ENCODE data around the gene CDK19.
A peak's percentile ranks its signal among the peaks of the same experiment; 100 is the strongest.

Gene CDK19

DNA sequence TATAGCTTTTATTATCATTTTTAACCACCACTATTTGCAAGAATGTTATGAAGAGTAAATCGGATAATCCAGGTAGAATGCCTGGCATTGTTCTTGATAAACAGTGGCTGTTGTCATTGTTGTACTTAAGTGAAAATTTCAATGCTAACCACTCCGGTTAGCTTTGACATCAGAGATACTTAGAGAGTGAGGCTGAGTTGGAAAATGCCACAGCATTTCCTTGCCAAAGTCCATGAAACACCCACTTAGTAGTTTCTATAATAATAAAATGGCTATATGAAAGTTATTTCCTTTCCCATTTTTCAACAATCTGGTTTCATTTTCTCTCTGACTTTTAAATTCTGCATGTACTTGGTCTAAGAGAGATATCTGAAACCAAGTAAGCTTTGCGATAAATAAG is 132.0 kb downstream of the CDK19 start:
- no peaks in the 10 kb centered on the region for H3K9me3 ChIP-seq (replicated peaks in 1 of 2; ENCODE audit: control insufficient read depth in 2 of 2, insufficient read depth in 1 of 2, low read depth in 1 of 2, low read length in 2 of 2)
- no peak for DNase-seq (ENCODE audit: low spot score)
- no peak overlapping the region for H4K91ac ChIP-seq (ENCODE audit: low read depth, low read length, poor library complexity)
- no peak overlapping the region for H3K18ac ChIP-seq (ENCODE audit: low read length)
- peaks cover 0 to 2% of the 10 kb centered on the region in 2 donors for H3K36me3 ChIP-seq (replicated peaks in 1 of 2; ENCODE audit: control insufficient read depth in 2 of 2, insufficient read depth in 2 of 2, low read length in 2 of 2)
- H3K9ac ChIP-seq (ENCODE audit: low read depth, low read length, poor library complexity), result no peak overlapping the region
- no peak overlapping the region for H3K4me2 ChIP-seq (ENCODE audit: insufficient read depth, low read length, poor library complexity, severe bottlenecking)
- H3K4me3 ChIP-seq (ENCODE audit: low read length in 2 of 2), result no peak overlapping the region
- no peak overlapping the region for H3K23ac ChIP-seq (ENCODE audit: low read depth, low read length, poor library complexity)
- no peaks in the 10 kb centered on the region for H3K27me3 ChIP-seq (ENCODE audit: control insufficient read depth in 3 of 3, insufficient read depth in 3 of 3, low read depth in 1 of 3, low read length in 3 of 3)
- H3K79me1 ChIP-seq (ENCODE audit: low read depth, low read length), result no peaks in the 10 kb centered on the region
- H3K14ac ChIP-seq (ENCODE audit: low read length), result no peak overlapping the region
- no peak overlapping the region for H2BK5ac ChIP-seq (ENCODE audit: low read length)
- no peaks in the 10 kb centered on the region for H3K4me1 ChIP-seq (ENCODE audit: control insufficient read depth in 2 of 2, insufficient read depth in 1 of 2, low read depth in 1 of 2, low read length in 2 of 2)
- H2AK5ac ChIP-seq (ENCODE audit: low read depth, low read length), result no peak overlapping the region
- no peak overlapping the region for H2BK15ac ChIP-seq (ENCODE audit: low read length)
- no peak overlapping the region for H2BK120ac ChIP-seq (ENCODE audit: low read depth, low read length)
- no peak overlapping the region for H3K27ac ChIP-seq (replicated peaks; ENCODE audit: low read length)
- no CpG with 5 or more reads among the region's 3 CpGs for WGBS, 2 donors (ENCODE audit: extremely low coverage in 2 of 2, insufficient read length in 2 of 2, insufficient replicate concordance in 1 of 2)
- no peak overlapping the region for H3K4ac ChIP-seq (ENCODE audit: low read length)
- H2BK12ac ChIP-seq (ENCODE audit: low read length), result no peak overlapping the region
- no peak overlapping the region for H2AFZ ChIP-seq (ENCODE audit: low read length)
- H4K8ac ChIP-seq (ENCODE audit: low read depth, low read length), result no peak overlapping the region

DNA sequence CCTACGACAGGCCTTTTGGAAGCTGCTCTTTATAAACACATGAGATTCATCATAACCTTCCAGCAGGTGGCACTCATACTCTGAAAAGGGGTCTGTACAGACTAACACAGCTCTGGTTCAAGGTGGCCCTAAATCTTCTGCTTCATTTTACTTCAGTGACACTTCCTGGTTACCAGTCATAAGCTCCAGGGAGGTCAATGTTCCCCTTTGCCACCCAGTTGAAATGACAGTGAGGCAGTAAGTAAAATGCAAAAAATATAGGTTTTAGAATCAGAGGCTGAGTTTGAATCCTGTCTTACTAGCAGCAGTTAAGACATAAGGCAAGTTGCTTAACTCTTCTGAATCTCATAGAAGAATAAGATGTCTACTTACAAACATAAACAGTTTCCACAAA is 132.8 kb downstream of the CDK19 start:
- Histone ChIP-seq H2BK15ac (ENCODE audit: low read length) (no peak overlapping the region), H3K14ac (ENCODE audit: low read length) (no peak overlapping the region), H3K9me3 (replicated peaks in 1 of 2; ENCODE audit: control insufficient read depth in 2 of 2, insufficient read depth in 1 of 2, low read depth in 1 of 2, low read length in 2 of 2) (no peaks in the 10 kb centered on the region), H3K4me3 (ENCODE audit: low read length in 2 of 2) (no peak overlapping the region), H4K8ac (ENCODE audit: low read depth, low read length) (no peak overlapping the region), H2AFZ (ENCODE audit: low read length) (no peak overlapping the region), H2BK12ac (ENCODE audit: low read length) (no peak overlapping the region), H3K4me2 (ENCODE audit: insufficient read depth, low read length, poor library complexity, severe bottlenecking) (no peak overlapping the region), H2BK120ac (ENCODE audit: low read depth, low read length) (no peak overlapping the region), H3K9ac (ENCODE audit: low read depth, low read length, poor library complexity) (no peak overlapping the region), H3K18ac (ENCODE audit: low read length) (no peak overlapping the region), H3K27ac (replicated peaks; ENCODE audit: low read length) (no peak overlapping the region), H3K4me1 (ENCODE audit: control insufficient read depth in 2 of 2, insufficient read depth in 1 of 2, low read depth in 1 of 2, low read length in 2 of 2) (no peaks in the 10 kb centered on the region), H3K27me3 (ENCODE audit: control insufficient read depth in 3 of 3, insufficient read depth in 3 of 3, low read depth in 1 of 3, low read length in 3 of 3) (no peaks in the 10 kb centered on the region), H3K23ac (ENCODE audit: low read depth, low read length, poor library complexity) (no peak overlapping the region), H3K36me3 (replicated peaks in 1 of 2; ENCODE audit: control insufficient read depth in 2 of 2, insufficient read depth in 2 of 2, low read length in 2 of 2) (peaks cover 0 to 2% of the 10 kb centered on the region in 2 donors), H4K91ac (ENCODE audit: low read depth, low read length, poor library complexity) (no peak overlapping the region), H2BK5ac (ENCODE audit: low read length) (no peak overlapping the region), H3K4ac (ENCODE audit: low read length) (no peak overlapping the region), H2AK5ac (ENCODE audit: low read depth, low read length) (no peak overlapping the region), H3K79me1 (ENCODE audit: low read depth, low read length) (no peaks in the 10 kb centered on the region)
- WGBS, 2 donors (ENCODE audit: extremely low coverage in 2 of 2, insufficient read length in 2 of 2, insufficient replicate concordance in 1 of 2), result no CpG with 5 or more reads among the region's 1 CpG
- peak; percentile 50 for DNase-seq (ENCODE audit: low spot score)

DNA sequence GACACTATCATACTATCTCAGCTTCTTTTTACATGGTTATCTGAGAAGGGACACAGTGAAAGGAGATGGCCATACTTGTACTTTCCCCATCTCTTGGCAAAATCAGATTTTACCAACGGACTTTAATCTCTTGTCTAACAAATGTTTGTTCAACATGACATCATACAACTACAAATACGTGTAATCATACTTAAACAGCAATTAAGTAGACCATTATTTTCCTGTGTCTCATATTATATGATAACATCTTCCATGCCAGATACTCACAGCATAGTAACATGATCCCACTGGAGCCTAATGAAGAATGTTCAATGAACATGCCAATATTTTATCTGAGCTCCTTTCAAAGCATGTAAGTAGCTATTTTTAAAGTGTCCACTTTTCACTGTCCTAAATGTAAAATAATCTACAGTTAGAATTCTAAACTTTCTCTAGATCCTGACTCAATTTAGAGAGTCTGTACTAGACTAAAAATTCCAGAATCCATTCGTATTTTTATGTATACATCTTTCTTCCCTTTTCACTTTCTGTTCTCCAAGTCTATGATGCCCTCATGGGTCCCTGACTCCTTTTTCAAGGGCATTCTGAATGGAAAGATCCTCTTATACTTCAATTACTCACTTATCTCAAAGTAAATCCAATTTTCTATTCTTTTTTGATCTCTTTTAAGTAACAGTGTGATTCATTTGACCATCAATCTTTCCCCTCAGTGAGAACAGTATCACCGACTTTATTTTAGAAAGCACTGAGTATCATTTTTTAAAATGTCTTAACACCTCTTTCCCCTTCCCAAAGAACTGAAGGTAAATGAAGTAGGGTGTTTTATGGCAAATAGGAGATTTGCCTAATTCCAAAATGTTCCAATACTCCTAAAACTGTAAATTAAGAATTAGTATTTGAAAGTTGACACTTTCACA is 133.5 kb downstream of the CDK19 start:
- H2BK12ac ChIP-seq (ENCODE audit: low read length), result no peak overlapping the region
- H2AK5ac ChIP-seq (ENCODE audit: low read depth, low read length), result no peak overlapping the region
- no CpG with 5 or more reads among the region's 4 CpGs for WGBS, 2 donors (ENCODE audit: extremely low coverage in 2 of 2, insufficient read length in 2 of 2, insufficient replicate concordance in 1 of 2)
- no peaks in the 10 kb centered on the region for H3K9me3 ChIP-seq (replicated peaks in 1 of 2; ENCODE audit: control insufficient read depth in 2 of 2, insufficient read depth in 1 of 2, low read depth in 1 of 2, low read length in 2 of 2)
- no peak for DNase-seq (ENCODE audit: low spot score)
- H2BK120ac ChIP-seq (ENCODE audit: low read depth, low read length), result no peak overlapping the region
- no peak overlapping the region for H4K8ac ChIP-seq (ENCODE audit: low read depth, low read length)
- H3K18ac ChIP-seq (ENCODE audit: low read length), result no peak overlapping the region
- no peak overlapping the region for H3K27ac ChIP-seq (replicated peaks; ENCODE audit: low read length)
- H3K23ac ChIP-seq (ENCODE audit: low read depth, low read length, poor library complexity), result no peak overlapping the region
- no peak overlapping the region for H3K9ac ChIP-seq (ENCODE audit: low read depth, low read length, poor library complexity)
- no peaks in the 10 kb centered on the region for H3K79me1 ChIP-seq (ENCODE audit: low read depth, low read length)
- no peak overlapping the region for H2AFZ ChIP-seq (ENCODE audit: low read length)
- no peak overlapping the region for H3K14ac ChIP-seq (ENCODE audit: low read length)
- no peak overlapping the region for H3K4ac ChIP-seq (ENCODE audit: low read length)
- no peak overlapping the region for H3K4me2 ChIP-seq (ENCODE audit: insufficient read depth, low read length, poor library complexity, severe bottlenecking)
- H3K4me3 ChIP-seq (ENCODE audit: low read length in 2 of 2), result no peak overlapping the region
- no peak overlapping the region for H4K91ac ChIP-seq (ENCODE audit: low read depth, low read length, poor library complexity)
- no peak overlapping the region for H2BK5ac ChIP-seq (ENCODE audit: low read length)
- no peak overlapping the region for H2BK15ac ChIP-seq (ENCODE audit: low read length)
- H3K36me3 ChIP-seq (replicated peaks in 1 of 2; ENCODE audit: control insufficient read depth in 2 of 2, insufficient read depth in 2 of 2, low read length in 2 of 2), result peaks cover 0 to 2% of the 10 kb centered on the region in 2 donors
- H3K27me3 ChIP-seq (ENCODE audit: control insufficient read depth in 3 of 3, insufficient read depth in 3 of 3, low read depth in 1 of 3, low read length in 3 of 3), result no peaks in the 10 kb centered on the region
- H3K4me1 ChIP-seq (ENCODE audit: control insufficient read depth in 2 of 2, insufficient read depth in 1 of 2, low read depth in 1 of 2, low read length in 2 of 2), result no peaks in the 10 kb centered on the region

GRCh38 chr6:110676396-110676795 is 138.9 kb downstream of the CDK19 start:
- no peaks in the 10 kb centered on the region for H3K79me1 ChIP-seq (ENCODE audit: low read depth, low read length)
- H2AK5ac ChIP-seq (ENCODE audit: low read depth, low read length), result no peak overlapping the region
- no peak overlapping the region for H3K23ac ChIP-seq (ENCODE audit: low read depth, low read length, poor library complexity)
- H3K27me3 ChIP-seq (ENCODE audit: control insufficient read depth in 3 of 3, insufficient read depth in 3 of 3, low read depth in 1 of 3, low read length in 3 of 3), result no peaks in the 10 kb centered on the region
- H2BK5ac ChIP-seq (ENCODE audit: low read length), result no peak overlapping the region
- H3K14ac ChIP-seq (ENCODE audit: low read length), result no peak overlapping the region
- H3K9ac ChIP-seq (ENCODE audit: low read depth, low read length, poor library complexity), result no peak overlapping the region
- H3K9me3 ChIP-seq (replicated peaks in 1 of 2; ENCODE audit: control insufficient read depth in 2 of 2, insufficient read depth in 1 of 2, low read depth in 1 of 2, low read length in 2 of 2), result no peaks in the 10 kb centered on the region
- H3K4me3 ChIP-seq (ENCODE audit: low read length in 2 of 2), result no peak overlapping the region
- no peak overlapping the region for H2AFZ ChIP-seq (ENCODE audit: low read length)
- H3K4ac ChIP-seq (ENCODE audit: low read length), result no peak overlapping the region
- H2BK120ac ChIP-seq (ENCODE audit: low read depth, low read length), result no peak overlapping the region
- H2BK12ac ChIP-seq (ENCODE audit: low read length), result no peak overlapping the region
- H2BK15ac ChIP-seq (ENCODE audit: low read length), result no peak overlapping the region
- H4K8ac ChIP-seq (ENCODE audit: low read depth, low read length), result no peak overlapping the region
- H4K91ac ChIP-seq (ENCODE audit: low read depth, low read length, poor library complexity), result no peak overlapping the region
- H3K4me2 ChIP-seq (ENCODE audit: insufficient read depth, low read length, poor library complexity, severe bottlenecking), result no peak overlapping the region
- H3K27ac ChIP-seq (replicated peaks; ENCODE audit: low read length), result no peak overlapping the region
- H3K4me1 ChIP-seq (ENCODE audit: control insufficient read depth in 2 of 2, insufficient read depth in 1 of 2, low read depth in 1 of 2, low read length in 2 of 2), result no peaks in the 10 kb centered on the region
- DNase-seq (ENCODE audit: low spot score), result no peak
- no peak overlapping the region for H3K18ac ChIP-seq (ENCODE audit: low read length)
- peaks cover 0 to 2% of the 10 kb centered on the region in 2 donors for H3K36me3 ChIP-seq (replicated peaks in 1 of 2; ENCODE audit: control insufficient read depth in 2 of 2, insufficient read depth in 2 of 2, low read length in 2 of 2)

Data from neuronal stem cell (in vitro differentiated cells).